NCI-H1417 treated with DMSO at 0.1 percent for 48 hours (cell line): ENCODE measurements around the gene TMEM95.

Source experiments
- DNase-seq: peaks from one replicate; lab custom pipeline; 2025; lab: John Stamatoyannopoulos, UW

TMEM95 gene, protein sequence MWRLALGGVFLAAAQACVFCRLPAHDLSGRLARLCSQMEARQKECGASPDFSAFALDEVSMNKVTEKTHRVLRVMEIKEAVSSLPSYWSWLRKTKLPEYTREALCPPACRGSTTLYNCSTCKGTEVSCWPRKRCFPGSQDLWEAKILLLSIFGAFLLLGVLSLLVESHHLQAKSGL

DNA sequence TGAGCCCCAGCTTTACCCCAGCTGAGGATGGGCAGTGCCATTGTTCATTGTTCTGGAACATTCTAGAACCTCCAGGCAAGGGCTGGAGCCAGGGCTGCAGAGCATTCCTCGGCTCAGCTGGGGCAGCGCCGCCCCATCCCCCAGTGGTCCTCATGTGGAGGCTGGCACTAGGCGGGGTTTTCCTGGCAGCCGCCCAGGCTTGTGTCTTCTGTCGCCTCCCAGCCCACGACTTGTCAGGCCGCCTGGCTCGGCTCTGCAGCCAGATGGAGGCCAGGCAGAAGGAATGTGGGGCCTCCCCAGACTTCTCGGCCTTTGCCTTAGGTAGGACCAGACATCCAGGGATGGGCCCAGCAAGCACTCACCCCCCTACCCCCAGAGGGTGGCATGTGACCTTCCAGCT, at the start of gene TMEM95:
Gene TMEM95 (plus strand): TSS at position 104 of the 400 bp plus-strand sequence. CDS start 49 bp downstream, at position 153.
- no peak for DNase-seq

DNA sequence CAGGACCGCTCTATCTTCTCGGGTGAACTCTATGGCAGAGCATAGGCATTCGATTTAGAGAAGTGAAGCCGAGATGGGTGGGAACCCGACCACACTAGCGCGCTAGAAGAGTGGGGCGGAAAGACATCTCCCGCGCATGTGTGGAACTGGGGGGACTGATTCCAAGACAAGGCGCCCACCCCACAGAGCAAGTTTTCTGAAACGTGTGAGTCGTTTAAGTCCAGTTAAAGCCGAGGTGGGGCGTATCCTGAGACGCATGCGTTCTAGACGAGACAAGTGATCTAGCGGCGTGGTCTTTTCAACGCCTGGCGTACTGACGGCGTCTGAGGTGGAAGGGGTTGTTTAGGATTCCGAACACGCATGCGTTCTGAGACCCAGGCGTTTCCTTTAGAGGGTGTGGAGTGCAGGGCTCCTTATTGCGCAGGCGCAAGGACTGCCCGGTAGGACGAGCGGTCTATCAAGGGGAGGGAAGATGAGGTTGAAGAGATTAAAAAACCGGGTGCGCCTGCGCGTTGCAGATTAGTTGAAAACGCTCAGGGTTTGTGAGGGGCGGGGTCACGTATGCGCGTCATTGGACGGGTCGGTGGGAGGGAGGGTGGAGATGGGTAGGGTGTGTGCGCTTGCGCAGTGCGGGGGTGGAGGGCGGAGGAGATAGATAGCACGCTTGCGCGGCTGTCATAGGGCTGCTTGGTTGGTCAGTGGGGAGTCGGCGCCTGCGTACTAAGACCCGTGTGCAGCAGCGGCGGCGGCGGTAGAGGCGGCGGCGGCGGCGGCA, 47.9 kb upstream of the TMEM95 start, which contains the start of gene EIF5A:
Gene EIF5A (plus strand): TSS at position 718 of the 775 bp plus-strand sequence. CDS start 2,008 bp downstream, outside the sequence.
- peak; percentile 92 for DNase-seq

DNA sequence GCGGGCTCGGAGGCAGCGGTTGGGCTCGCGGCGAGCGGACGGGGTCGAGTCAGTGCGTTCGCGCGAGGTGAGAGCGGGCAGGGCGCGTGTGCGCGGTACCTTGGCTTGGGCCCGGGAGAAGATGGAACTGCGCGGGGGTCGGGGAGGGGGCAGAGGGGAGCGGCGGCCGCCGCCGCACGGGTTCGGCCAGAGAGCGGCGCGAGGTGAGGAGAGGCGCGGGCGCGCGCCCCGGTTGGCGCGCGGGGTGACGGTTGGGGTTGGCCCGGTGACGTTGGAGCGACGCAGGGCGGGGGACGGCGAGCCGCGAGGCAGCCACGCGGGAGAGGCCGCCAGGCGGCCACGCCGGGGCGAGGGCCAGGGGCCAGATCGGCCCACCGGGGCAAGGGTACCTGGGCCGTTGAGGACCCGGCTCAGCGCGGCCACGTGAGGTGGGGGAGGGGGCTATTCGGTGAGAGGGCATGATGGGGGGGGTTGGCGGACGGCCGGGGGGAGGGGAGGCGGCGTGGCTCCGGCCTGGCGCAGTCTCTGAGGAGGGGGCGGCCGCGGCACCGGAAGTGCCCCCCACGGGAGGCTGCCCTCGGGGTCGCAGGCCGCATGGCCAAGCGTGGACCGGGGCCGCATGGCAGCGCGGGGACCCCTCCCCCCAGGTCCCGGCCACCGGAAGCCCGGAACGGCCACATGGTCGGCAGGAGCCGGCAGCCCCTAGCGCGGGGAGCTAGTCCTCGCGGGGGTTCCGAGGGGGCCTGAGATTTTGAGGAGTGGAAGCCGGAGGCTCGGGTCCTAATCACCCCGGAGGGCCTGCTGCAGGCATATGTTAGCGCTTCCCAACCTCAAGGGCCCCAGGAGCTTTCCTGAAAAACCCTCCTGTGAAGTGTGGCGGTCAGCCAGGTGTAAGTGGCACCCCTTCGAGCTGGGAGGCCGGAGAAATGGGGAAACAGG, 47.0 kb upstream of the TMEM95 start:
- no peak for DNase-seq

DNA sequence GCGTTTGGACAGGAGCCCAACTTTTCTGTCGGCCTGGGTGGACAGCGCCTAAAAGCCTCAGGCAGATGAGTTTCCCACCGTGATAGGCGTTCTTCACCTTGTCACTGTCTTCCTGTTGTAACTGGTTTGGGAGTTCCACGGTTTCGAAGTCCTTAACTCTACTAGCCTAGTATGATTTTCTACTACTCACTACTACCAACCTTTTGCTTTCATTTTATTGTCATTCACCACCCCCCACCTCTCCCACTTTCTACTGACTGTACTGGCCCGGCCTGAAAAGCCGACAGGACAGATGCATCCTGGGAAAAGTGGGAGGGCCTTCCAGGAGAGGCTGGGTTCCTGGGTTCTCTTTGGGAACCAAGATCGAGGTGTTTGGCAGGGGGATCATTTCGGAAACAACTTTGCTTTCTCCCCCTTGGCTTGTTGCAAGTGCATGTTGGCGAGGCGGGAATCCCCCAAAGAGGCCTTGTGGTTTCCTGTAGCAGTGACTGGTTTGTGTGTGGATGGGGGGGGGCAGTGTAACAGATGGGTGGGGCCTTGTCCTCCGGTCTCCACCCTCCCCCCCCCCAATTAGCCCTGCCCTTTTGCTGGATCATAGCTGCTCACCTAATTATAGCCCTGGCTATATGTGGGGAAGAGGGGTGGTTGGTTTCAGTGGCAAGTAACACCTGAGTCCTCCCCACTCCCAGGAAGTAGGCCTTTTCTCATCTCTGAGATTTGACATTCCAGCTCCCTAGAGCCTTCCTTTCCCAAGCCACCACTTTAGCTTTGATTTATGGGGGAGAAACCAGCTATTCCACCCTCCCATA, 46.1 kb upstream of the TMEM95 start:
- DNase-seq = no peak

DNA sequence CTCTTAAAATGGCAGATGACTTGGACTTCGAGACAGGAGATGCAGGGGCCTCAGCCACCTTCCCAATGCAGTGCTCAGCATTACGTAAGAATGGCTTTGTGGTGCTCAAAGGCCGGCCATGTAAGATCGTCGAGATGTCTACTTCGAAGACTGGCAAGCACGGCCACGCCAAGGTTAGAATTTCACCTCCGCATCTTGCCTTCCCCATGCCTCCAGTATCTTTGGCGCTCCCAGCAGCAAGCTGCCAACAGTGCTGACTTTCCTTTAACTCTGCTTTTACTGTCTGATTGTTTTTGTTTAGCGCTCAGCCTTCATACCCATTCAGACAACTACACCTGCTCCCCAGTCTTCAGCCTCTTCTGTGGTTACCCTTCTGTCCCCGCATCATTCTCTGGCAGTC, 45.3 kb upstream of the TMEM95 start:
- no peak for DNase-seq

DNA sequence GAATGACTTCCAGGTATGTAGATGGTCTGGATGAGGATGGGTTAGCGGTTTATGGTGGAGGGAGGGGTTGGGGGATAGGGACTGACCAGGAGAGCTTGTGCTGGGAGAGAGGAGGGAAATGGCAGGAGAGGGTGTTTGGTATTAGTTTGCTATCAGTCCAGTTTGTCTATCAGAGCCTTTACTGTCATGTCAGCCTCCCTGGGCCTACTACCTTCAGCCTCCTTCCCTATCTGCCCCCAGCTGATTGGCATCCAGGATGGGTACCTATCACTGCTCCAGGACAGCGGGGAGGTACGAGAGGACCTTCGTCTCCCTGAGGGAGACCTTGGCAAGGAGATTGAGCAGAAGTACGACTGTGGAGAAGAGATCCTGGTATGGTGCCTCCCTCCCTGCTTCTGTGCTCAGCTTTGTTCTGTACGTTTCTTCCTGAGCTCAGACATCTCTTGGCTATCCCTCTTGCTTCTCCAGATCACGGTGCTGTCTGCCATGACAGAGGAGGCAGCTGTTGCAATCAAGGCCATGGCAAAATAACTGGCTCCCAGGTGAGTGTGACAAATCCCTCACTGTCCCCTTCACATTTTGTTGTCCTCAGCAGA, 43.7 kb upstream of the TMEM95 start:
- DNase-seq = no peak

DNA sequence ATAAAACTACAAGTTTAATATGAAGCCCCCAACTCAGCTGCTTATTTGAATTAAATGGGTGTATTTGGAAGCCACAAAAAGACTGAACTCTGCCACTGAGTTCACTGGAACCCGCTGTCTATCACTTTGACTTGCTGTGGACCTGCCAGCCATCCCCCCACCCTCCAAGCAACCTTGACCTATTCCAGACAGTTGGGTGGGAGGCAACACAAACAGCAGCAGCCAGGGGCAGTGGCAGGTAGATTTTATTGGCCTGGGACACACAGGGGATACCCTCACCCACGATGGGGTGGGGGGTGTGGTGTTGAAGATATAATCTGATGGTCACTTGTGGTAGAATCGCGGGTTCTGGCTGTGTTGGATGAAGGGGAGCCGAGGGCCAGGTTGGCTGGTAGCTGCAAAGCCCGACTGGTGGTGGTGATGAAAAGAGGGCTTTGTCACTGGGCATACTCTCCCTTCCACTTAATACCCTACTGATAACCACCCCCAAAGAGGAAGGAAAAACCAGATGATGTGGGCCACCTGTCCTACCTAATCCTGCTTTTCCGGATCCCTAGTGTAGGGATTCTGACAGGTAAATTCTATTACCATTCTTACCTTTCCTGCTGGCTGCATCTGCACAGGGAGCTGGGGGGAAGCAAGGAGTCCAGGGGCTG, 42.4 kb upstream of the TMEM95 start:
- no peak for DNase-seq

DNA sequence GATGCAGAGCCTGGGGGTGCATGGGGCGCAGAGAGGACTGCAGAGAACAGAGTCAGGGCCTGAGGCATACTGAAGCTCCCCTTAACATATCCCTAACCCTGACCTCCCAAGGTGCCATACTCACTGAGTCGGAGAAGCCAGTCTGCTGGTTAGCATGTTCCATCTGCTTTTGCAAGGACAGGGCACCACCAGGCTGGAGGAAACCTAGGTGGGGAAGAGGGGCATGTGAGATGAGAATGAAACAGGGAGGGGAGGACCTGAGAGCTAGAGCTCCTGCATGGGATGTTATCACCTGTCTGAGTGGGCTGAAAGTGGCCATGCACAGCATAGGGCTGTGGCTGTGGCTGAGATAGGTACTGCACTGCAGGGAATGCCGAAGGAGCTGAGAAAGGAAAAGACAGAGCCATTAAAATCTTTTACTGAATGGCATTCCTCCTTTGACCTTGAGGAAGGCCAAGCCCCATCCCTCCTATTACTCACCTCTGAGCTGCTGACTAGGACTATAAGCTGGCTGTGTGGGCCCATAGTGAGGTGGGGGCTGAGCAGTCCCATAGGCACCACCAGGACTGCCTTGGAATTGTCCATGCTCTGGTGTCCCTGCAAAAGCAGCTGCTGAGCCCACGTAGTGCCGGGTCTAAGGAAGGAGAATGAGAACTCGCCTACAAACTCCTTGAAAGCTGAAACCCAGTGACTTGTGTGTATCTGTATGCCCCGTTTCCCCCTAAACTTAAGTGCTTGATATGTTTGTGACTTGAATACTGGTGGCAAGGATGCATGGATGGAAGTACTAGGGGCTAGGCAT, 41.7 kb upstream of the TMEM95 start:
- DNase-seq = no peak

DNA sequence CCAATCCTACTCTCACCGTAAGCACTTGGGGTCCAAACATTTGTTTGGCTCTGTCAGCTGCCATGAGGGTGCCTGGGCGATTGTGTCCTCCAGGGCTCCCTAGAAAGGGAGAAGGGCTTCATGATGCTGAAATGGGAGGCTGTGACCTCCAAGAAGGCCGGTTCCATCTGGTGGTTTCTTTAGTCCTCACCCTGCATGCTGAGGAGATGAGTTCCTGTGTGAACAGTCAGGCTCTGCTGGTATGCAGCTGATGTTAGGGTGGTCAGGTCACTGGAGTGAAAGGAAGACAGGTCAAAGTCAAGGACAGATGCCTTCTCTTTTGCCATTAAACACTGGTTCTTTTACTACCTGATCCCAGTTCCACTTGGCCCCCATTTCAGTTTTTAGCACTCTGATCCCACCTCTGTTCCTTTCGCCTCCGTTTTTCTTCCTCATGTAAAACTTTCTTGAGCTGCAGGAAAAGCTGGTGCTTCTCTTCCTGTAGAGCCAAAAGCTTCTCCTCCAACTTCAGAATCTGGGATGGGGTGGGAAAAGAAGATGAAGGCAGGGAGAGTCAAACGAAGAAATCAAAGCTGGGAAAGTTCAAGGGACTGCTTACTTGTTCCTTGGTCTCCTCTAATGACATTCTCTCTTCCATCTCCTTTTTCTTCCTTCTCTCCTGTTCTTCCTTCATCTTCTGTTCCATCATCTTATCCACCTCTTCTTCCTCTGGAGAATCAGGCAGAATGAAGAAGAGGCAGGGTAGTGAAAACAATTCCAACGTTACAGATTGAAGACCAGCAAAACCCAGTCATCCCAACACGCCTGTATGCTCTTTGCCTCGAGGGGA, 40.9 kb upstream of the TMEM95 start:
- no peak for DNase-seq

DNA sequence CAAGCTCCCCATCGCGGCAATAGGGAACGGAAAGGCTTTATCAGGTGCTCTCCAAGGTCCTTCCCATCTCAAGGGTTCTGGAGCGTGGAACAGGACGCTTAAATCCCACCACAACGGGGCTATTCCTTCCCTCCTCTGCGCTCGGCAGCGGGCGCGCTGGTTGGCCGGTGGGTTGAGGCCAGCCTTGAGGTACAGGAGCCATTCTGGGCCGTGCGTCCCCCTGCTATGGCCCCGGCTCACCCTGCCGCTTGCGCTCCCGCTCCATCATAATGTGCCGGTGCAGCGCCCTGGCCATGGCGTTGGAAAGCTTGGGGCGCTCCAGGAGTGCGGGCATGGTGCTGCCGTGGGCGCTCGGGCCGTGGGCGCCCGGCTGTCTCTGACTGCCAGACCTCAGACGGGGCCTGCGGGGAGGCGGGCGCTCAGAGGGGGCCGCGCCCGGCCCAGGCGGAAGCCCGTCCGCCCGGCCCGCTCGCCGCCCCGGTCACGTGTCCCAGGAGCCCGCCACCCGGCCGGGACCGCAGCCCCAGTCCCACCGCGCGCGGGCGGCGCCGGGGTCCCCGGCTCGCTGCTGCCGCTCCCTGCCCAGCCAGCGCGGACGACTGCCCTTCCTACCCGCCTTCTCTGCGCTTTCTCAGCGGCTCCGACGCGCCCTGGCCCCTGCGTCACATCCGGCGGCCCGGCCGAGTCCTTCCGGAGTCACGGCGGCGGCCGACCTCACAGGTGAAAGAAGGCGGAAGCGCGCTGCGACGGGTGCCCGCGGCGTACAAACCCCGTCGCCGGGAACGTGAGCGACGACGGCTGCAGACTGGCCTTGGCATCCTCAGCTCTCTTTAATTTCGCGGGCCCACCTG, 40.0 kb upstream of the TMEM95 start, which contains the start of gene GPS2:
Gene GPS2 (minus strand): TSS at position 642 of the 851 bp plus-strand sequence. CDS start 308 bp downstream, at position 334.
- DNase-seq = peak; percentile 36

DNA sequence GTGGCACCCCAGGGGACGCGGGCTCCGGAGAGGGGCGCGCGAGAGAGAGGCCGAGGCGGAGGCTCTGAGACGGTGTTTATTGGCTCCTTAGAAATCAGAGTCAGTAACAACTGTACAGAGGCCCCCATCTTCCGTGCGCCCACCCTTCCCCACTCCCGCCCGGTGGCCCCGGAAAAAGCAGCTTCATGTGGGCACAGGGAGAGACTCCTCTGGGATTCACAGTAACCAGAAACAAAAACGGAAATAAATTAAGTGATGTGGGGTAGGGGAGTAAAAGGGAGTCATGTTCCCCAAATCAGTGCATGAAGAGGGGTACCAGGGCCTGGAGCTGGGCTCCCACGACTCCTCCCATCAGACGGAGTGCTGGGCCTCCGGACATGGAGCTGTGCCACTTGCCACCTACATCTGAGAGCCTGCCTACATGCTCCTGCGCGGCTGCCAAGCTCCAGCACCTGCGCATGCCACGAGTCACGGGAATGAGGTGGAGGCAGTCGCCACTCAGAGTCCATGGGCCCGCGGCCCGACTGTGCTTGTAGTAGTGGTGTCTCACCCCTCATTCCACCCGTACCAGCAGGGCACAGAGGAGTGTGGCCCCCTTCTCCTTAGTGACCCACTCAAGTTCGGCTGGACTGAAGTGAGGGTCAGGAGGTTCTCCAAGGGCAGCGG, 39.3 kb upstream of the TMEM95 start:
- DNase-seq = no peak

DNA sequence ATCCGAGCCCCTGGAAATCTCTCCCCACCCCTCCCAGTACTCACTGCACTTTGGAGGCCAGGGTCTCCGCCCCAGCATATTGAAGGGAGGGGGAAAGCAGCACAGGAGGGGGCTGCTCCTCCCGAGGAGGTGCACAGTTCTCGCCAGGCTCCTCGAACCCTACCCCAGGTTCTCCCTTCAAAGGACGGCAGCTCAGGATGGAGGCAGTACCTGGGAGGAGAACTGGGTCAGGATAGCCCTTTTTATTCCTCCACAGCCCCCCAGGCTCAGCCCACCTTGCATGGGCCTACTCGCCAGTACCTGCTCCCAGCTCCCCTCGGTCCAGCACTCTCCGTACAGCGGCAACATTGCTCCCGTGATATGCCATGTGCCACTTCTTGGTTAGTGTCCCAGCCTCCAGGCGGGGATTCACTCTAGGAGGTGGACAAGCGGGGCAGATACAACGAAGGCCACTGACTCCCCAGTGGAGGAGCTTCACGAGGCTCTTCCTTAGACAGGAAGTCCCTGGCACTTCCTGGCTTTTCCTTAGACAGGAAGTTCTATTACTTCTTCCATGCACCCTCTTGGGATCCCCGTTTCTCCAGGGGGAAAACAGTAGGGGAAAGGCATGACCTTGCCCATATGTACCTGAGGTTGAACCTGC, 37.7 kb upstream of the TMEM95 start:
- DNase-seq = no peak

DNA sequence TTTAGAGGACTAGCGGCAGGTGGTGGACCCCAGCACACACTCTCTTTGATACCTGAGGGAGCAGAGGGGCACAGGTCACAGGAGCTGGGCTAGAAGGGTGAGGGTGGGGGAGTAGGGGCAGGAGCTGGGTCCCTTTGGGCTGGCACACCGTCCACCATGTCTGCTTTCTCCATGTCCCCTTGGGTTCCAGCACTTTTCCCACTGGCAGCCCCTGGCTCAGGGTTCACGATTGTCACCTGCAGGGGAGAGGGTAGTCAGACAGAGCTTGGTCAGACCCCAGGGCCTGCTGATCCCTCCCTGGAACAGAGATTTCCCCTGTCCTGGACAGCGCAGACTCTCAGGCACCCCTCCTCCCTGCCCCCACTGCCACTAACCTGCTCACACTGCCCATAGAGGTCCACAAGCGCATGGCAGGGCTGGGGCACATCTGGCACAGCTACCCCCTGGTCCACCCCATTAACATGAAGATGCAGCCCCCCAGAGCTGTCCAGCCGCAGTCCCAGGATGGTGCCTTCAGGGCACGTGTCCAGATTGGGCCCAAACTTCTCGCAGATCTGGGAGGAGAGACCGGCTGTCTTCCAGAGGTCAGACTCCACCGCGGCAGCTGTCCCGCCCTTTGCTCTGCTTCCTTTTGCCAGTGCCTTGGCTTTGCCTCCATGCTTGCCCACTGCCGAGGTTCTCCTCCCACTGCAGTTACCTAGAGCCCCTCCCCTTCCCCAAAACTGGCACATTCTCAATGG, 36.7 kb upstream of the TMEM95 start:
- DNase-seq = no peak

DNA sequence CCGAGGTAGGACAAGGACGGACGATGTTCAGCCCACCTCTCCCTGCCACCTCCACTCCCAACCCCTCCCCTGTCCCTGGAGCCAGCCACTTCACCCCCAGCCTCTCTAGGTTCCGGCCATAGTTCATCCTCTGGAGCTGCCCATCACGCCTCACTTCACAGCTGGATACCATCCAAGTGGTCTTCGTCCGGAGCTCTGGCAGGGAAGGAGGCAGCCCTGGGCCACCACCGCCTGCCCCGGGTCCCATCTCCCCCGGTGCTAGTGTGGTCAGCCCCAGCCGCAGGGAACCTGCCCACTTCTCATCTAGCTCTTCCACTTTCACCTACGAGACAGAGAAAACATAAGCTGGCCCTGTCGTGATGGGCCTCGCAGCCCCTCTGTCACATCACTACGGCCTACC, 33.5 kb upstream of the TMEM95 start:
- no peak for DNase-seq

DNA sequence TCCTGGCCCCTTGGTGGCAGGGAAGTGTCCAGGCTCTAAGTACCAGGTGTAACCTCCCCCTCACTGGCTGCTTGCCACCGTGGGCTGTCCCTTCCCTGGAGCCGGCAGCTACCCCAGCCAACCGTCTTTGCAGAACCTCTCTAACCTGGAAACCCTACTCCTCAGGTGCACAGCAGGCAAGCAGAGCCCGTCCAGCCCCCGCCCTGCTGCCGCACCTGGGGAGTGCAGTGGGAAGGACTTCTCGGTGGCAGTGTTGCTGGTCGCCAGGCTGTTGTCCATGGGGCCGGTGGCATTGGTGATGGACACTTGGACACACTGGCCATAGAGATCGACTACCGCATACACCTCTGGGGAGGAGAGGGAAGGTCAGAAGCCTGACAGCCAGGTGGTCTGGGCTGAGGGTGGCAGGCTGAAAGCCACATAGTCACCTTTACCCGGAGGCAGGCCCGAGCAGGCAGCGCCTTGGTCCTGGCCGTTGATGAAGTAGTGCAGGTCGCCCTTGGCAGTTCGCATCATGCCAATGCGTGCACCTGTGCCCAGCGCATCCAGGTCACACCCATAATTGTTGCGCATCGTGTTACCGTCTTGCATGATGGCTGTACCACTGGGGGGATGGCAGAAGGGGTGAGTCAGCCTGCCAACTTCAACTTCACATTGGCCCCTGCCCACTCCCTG, 32.3 kb upstream of the TMEM95 start:
- DNase-seq = no peak
